ENCODE data around the gene OR13C9. TPM values are rescaled to one million over a fixed set of nuclear protein-coding genes. Genes with fewer than 3 reads are reported as not detected.
"Not testable (repeated sequence)": the region's sequence is repeated elsewhere in the genome, so short reads cannot be mapped to it uniquely, and the experiment has no call there.

The OR13C9 gene, protein sequence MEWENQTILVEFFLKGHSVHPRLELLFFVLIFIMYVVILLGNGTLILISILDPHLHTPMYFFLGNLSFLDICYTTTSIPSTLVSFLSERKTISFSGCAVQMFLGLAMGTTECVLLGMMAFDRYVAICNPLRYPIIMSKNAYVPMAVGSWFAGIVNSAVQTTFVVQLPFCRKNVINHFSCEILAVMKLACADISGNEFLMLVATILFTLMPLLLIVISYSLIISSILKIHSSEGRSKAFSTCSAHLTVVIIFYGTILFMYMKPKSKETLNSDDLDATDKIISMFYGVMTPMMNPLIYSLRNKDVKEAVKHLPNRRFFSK
- total RNA-seq = not detected

DNA sequence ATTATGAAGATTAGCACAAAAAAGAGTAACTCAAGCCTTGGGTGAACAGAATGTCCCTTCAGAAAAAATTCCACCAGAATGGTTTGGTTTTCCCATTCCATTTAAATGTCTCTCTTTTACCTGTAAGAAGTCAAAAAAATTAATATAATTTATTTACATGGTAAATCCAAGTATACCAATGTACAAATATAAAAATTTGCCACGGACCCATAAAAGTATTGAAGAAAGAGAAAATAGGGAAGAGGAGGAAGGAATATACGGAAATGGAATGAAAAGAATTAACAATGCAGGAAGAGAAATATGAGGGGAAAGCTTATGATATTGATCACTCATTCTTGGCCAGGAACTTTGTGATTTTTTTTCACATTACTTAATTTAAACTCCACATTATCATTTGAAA lies at the start of gene OR13C9:
TSS of gene OR13C9 (minus strand) at position 101 of the 400 bp plus-strand sequence. CDS start at position 101, 0 bp downstream.
- no peak for DNase-seq

DNA sequence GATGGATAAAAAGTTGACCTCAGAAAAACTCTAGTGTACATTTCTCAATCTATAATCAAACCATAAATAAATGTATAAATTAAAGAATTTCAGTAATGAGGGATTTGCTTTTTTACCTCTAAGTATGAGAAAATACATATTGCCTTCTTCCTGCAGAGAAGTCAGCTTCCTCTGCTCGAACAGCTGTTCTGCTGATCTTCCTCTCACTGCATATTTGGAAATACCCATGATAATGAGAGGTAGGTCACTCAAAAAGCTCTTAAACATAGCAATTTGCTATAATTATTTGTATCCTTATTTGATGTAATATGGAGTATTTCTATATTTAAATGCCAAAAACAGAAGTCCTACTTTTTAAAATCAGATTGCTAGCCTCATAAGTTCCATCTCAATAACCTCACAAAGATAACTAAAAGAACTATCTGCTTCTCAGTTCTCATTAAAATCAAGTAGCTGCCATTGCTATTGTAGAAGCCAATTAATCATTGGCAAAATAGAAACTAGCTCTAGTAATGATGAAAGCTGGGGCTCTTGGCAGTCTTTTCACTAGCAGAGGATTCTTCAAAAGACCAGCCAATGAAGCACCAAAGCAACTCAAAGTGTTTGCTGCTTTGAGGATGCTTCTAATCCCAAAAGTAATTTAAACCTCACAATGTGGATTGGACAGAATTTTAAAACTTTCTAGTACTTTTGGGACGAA lies 40.6 kb upstream of the OR13C9 start:
- no peak for DNase-seq

DNA sequence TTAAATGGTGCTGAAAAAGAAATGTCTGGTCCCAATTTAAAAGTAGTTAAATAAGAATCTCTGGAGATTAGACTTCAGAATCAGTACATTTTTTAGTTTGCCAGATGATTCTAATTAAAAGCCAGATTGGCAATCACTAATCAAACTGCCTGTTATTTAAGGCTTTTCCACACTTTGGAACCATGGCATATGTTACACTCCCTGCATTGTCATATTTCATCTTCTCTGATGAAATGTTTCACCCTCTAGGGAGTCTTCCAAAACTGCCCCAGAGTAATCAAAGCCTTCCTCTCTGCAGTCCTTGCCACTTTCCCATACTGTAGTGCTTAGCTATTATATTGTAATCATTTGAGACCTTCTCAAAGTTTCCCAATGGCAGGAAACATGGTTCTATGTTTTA lies 17.5 kb upstream of the OR13C9 start:
- peak; percentile 95 for DNase-seq

DNA sequence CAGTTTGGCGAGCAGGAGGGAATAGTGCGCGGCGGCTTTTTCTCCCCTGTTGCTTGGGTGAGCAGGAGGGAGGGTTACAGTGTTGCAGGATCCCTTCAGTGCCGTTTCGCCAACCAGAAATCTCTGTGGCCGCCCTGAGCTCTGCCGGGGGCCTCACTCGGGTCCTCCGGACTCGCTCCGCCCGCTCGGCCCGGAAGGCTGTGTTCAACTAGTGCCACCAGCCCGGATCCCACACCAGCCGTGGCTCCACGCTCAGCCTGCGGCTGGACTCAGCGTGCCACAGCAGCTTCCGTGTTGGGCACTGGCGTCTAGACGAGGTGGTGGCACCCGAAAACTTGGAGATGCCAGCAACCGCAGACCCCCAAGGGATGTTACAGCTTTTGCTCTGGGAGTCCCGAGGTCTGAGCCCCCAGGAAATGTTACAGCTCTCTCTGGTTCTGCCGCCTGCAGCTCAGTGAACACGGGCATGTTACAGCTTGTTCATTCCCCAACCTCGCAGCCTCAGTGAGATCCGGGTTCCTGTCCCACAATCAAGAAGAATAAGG lies 16.0 kb upstream of the OR13C9 start:
- no peak for DNase-seq

DNA sequence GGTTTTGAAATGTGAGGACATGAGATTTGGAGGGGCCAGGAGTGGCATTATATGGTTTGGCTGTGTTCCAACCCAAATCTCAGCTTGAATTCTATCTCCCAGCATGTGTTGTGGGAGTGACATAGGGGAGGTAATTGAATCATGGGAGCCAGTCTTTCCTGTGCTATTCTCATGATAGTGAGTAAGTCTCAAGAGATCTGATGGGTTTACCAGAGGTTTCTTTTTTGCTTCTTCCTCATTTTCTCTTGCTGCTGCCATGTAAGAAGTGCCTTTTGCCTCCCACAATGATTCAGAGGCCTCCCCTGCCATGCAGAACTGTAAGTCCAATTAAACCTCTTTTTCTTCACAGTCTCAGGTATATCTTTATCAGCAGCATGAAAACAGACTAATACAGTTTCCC lies 8.0 kb upstream of the OR13C9 start:
- DNase-seq = not testable (repeated sequence)

DNA sequence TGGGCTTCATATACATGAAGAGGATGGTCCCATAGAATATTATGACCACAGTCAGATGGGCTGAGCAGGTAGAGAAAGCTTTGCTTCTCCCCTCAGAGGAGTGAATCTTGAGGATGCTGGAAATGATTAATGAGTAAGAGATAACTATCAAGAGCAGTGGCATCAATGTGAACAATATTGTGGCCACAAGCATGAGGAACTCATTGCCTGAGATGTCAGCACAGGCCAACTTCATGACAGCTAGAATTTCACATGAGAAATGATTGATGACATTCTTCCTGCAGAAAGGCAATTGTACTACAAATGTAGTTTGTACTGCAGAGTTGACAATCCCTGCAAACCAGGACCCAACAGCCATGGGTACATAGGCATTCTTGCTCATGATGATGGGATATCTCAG lies 586 bp downstream of the OR13C9 start:
- DNase-seq = no peak

DNA sequence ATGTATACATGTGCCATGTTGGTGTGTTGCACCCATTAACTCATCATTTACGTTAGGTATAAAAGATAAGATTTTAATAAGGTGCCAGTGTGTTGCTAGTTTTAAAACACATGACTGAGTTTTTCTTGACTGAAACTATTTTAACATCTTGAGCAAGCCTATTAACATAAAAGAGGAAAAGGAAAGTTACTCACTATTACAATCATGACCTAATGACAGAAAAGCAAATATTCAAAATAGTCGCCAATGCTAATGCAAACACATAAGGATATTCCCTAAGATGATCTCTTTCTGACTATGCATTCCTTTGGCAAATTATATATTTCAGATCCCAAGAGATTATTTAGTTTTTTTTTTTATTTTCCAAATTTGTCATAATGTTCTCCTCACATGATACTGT lies 6.8 kb downstream of the OR13C9 start:
- DNase-seq = no peak

DNA sequence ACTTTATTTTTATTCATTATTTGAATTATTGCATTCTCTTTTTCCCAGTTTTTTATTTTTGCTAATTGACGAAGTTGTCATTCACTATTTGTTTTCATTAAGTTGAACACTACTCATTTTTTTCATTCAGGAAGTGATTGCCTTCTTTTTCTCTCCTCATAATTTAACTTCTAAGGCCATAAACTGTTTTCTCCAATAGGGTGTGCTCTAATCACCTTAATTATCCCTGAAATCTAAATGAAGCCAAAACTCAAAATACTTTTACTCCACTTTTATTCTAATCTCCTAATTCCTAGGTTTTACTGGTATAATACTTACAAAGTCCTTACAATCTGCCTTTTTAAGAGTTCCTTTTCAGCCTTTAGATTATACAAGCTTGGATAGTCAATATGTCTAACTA lies 9.7 kb downstream of the OR13C9 start:
- no peak for DNase-seq

DNA sequence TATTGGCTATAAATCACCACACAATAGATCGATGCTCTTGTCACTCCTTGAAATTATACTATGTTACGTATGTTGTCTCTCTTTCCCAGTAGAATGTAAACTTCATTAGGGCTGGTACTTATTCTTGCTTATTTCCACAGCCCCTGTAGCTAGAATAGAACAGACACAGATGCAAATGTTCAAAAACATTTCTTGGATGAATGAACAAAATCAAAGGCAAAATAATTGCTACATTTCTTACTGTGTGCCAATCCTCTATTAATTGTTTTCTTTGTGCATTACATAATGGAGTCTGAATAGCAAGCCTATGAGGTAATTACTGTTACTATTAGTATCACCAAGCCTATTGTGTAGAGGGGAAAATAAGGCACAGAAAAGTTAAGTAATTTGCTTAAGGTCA lies 11.9 kb downstream of the OR13C9 start:
- DNase-seq = no peak

DNA sequence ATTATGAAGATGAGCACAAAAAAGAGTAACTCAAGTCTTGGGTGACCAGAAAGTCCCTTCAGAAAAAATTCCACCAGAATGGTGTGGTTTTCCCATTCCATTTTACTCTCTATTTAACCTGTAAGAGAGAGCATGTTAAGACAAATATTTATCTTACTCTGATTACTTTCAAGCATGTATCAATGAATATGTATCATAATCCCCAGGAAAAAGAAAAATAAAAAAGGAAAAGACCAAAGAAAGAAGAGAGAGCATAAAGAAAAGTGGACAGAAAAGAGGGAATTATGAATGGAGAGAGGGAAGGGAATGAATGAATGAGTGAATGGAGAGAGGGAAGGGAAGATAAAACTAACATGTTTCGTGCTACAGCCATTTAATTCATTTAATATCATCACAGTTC lies 12.5 kb downstream of the OR13C9 start, which contains the start of gene OR13C2:
TSS of gene OR13C2 (minus strand) at position 101 of the 400 bp plus-strand sequence. CDS start at position 101, 0 bp downstream.
- DNase-seq = not testable (repeated sequence)

DNA sequence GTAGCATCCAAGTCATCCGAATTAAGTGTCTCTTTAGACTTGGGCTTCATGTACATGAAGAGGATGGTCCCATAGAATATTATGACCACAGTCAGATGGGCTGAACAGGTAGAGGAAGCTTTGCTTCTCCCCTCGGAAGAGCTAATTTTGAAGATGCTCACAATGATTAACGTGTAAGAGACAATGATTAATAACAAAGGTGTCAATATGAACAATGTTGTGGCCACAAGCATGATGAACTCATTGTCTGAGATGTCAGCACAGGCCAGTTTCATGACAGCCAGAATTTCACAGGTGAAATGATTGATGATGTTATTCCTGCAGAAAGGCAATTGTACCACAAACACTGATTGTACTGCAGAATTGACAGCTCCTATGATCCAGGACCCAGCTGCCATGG lies 13.2 kb downstream of the OR13C9 start:
- no peak for DNase-seq

DNA sequence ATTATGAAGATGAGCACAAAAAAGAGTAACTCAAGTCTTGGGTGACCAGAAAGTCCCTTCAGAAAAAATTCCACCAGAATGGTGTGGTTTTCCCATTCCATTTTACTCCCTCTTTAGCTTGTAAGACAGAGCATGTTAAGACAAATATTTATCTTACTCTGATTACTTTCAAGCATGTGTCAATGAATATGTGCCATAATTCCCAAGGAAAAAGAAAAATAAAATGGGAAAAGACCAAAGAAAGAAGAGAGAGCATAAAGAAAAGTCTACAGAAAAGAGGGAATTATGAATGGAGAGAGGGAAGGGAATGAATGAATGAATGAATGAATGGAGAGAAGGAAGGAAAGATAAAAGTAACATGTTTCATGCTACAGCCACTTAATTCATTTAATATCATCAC lies 18.7 kb downstream of the OR13C9 start, which contains the start of gene OR13C5:
TSS of gene OR13C5 (minus strand) at position 101 of the 400 bp plus-strand sequence. CDS start at position 101, 0 bp downstream.
- DNase-seq = not testable (repeated sequence)

DNA sequence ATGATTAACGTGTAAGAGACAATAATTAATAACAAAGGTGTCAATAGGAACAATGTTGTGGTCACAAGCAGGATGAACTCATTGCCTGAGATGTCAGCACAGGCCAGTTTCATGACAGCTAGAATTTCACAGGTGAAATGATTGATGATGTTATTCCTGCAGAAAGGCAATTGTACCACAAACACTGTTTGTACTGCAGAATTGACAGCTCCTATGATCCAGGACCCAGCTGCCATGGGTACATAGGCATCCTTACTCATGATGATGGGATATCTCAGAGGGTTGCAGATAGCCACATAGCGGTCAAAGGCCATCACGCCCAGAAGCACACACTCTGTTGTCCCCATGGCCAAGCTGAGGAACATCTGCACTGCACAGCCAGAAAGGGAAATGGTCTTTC lies 19.3 kb downstream of the OR13C9 start:
- not testable (repeated sequence) for DNase-seq

DNA sequence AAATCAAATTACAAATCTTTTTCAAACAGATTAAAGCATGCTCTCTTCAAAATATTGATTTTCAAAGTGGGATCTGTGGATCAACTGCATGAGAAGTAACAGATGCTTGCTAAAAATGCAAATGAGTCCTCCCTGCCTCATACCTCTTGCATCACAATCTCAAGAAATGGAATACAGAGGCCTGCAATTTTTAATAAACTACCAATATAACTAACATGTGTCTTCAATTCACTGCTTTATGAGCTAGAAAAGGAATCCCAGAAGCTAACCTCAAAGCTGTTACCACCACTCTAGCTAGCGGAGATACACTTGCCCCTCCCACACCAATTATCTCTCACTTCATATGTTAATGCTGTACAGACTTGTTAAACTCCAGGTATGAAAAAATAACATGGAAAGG lies 28.4 kb downstream of the OR13C9 start:
- DNase-seq = no peak

DNA sequence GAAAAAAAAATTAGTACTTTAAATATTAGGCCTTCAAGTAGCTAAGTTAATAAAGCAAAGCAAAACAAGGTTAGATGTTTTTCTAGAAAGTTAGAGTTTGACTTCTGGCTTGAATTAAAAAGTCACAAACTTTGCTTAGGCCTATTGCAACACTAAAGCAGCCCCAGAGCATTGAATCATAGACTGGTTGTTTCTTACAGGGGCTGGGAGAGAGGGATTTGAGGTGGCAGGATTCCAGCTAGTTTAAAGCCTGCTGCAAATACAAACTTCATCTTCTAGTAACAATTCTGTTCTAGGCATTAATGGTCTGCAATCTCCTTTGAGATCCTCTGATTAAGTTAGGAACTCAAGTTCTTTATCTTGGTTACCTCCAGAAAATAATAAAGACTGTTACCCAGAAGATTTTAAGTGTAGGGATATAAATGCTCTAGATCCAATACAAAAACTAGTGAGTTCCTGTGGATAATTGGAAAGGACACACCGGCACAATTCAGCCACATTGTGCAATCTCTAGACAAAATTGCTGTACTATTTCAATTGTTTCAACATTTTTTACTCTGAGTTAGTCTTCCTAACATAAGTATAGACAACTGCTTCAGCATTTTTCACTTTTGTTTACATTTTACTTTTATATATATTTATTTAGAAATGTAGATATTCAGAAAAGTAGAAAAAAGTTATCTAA lies 31.4 kb downstream of the OR13C9 start:
- DNase-seq = peak; percentile 85

DNA sequence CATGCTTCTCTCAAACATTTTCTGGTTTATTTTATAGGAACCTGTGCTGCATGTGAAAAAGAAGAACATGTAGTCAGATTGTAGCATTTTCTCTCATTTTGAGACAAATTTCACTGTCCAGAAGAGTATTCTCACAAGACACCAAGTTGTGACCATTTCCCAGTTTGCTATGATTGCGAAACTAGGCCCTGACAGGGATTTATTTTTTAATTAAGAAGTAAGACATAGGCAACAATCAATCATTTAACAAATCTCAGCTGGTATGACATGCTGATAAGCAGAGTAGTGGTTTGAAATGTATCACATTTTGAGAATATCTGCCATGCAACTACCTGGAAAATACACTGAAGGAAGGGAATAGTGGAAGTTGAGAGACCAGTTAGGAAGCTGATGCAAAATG lies 37.4 kb downstream of the OR13C9 start:
- no peak for DNase-seq

DNA sequence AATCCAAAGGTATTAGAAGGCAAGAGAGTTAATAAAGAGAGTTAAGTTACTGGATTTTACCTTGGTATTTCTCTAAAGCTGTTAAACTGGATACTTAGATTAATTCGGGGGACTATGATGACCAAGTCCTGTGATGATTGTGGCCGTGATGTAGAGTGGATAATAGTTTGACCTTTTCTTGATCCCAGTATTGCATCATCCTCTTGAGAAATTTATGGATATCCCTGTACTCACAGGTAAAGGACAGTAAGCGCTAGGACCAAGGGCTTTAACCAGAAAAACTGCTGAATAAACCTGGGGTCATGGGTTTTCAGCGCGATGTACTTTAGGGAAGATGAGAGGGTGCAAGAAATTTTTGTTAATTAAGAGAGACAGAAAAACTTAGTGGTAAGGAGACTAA lies 40.7 kb downstream of the OR13C9 start:
- DNase-seq = no peak

DNA sequence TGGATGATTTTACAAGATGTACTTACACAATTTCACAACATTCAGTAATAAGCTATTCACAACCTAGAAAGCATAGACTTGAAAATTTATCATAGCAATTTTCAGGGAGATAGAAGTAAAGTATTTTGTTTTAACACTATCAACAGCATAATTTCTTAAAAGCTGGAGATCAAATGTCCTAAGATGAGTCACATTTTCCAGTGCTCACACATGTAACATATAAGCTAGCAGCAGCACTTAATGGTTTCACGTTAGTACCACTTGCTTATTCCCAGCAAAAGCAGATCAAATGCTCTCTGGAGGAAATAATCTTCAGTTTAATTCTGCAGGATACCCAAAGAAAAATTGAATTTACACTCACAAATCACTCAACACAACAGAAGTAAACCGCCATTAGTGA lies 42.5 kb downstream of the OR13C9 start:
- DNase-seq = no peak

DNA sequence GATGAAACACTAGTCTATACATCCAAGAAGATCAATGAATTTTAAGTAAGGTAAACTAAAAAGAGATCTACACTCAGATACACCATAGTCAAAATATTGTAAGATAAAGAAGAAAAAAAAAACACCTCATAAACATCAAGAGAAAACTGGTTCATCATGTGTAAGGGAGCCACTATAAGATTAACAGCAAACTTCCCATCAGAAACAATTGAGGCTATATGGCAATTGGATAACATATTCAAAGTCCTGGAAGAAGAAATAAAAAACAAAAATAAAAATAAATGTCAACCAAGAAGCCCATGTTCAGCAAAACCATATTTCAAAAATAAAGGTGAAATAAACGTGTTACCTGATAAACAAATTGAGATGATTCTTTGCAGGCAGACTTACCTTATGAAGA lies 45.4 kb downstream of the OR13C9 start:
- DNase-seq = no peak

DNA sequence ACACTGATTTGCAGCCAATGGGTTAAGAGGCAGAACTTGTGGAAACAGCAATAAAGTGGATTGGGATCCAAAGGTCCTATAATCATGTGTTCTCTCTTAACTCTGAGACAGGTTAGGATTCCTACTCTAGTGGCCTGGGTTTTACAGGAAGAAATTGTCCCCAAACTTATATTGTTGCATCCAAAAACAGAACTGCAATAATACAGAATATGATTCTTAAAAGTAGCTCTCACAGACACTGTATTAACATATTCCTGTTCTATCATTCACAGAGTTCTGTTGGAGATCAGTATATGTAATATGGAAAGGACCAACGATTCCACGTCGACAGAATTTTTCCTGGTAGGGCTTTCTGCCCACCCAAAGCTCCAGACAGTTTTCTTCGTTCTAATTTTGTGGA lies 49.1 kb downstream of the OR13C9 start, which contains the start of gene OR13C8:
TSS of gene OR13C8 (plus strand) at position 301 of the 400 bp plus-strand sequence. CDS start at position 301, 0 bp downstream.
- DNase-seq = no peak
